Measurements from ENCODE around the gene ZDHHC11B.
"Not testable (repeated sequence)": the region's sequence is repeated elsewhere in the genome, so short reads cannot be mapped to it uniquely, and the experiment has no call there.

DNA sequence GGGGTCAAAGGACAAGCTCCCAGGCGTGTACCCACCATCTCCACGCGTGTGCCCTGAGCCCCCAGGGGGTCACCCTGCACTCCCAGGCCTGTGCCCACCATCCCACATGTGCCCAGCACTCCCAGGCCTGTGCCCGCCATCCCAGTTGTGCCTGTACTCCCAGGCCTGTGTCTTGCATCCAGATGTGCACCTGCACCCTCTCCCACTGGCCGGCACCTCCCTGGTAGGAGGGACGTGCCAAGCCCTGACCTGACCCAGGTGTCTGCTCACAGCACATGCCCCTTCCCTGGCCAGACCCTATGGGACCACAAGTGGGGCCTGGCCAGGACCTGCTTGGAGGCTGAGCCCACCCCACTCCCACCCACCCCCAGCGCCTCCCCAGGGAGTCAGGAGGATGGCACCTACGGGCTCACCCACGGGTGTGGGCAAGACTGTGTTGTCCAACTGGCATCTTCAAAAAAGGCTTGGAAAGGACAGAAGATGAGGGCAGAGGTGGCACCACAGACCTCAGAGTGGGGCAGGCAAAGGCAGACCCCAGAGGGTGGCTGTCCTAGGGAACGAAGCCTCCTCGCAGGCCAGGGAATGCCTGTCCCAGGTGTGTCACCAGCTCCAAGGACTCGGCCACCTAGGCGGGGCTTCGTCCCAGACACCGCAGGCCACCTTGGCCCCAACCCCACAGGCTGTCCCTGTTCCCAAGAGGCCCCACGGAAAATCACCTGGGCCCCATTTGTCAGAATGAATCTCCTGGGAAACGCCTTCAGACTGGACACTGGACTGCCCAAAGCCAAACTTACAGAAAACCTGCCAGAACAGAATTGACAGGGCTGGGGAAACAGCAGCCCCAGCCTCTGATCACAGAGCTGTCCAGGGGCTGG is 103.0 kb downstream of the ZDHHC11B start:
- TF ChIP-seq POLR2A (IDR thresholded peaks at IDR 0.05; ENCODE audit: extremely low read depth, insufficient read length) = not testable (repeated sequence)
- TF ChIP-seq, protein P1, sequence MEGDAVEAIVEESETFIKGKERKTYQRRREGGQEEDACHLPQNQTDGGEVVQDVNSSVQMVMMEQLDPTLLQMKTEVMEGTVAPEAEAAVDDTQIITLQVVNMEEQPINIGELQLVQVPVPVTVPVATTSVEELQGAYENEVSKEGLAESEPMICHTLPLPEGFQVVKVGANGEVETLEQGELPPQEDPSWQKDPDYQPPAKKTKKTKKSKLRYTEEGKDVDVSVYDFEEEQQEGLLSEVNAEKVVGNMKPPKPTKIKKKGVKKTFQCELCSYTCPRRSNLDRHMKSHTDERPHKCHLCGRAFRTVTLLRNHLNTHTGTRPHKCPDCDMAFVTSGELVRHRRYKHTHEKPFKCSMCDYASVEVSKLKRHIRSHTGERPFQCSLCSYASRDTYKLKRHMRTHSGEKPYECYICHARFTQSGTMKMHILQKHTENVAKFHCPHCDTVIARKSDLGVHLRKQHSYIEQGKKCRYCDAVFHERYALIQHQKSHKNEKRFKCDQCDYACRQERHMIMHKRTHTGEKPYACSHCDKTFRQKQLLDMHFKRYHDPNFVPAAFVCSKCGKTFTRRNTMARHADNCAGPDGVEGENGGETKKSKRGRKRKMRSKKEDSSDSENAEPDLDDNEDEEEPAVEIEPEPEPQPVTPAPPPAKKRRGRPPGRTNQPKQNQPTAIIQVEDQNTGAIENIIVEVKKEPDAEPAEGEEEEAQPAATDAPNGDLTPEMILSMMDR (IDR thresholded peaks at IDR 0.05; ENCODE audit: low read depth, low read length) = not testable (repeated sequence)

Data from NB4 (cell line).